ENCODE measurements around the gene OTUB2. TPM values are rescaled to one million over a fixed set of nuclear protein-coding genes. Genes with fewer than 3 reads are reported as not detected.

The OTUB2 gene
- polyA plus RNA-seq, 1 donor = 0.93 TPM

DNA sequence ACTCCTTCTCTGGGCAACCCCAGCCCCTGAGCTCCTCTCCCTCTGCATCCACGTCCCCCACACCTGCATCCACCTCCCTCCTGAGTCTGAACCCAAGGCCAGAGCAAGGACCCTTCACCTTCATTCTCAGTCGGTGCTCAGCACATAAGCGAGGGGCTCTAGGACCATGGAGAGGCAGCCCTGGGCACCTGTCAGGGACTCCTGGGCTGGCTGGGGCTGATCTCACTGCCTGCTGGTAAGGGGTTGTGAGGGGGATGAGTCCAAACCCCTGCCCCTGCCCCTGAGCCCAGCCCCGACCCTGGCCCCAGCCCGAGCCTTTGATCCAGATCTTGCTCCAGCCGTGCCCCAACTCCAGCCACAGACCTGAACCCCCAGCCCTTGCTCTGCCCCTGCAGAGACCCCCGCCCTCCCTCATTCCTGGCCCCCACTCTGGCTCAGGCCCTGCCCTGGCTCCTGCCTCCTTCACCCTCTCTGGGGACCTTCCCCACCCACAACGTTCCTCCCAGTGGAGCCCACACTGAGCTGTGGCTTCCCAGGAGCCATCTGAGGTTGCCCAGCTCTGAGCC is 29.9 kb upstream of the OTUB2 start:
- H3K4me1 ChIP-seq (ENCODE audit: control insufficient read depth, insufficient read depth, low read length) = peaks cover 4% of the 10 kb centered on the region
- WGBS (ENCODE audit: insufficient coverage, low lambda C conversion rate) = no CpG with 5 or more reads among the region's 8 CpGs
- no peak overlapping the region for H3K27ac ChIP-seq (ENCODE audit: low read length)
- DNase-seq = no peak
- peaks cover 13% of the 10 kb centered on the region for H3K27me3 ChIP-seq (ENCODE audit: control insufficient read depth, insufficient read depth, low read length)
- no peaks in the 10 kb centered on the region for H3K36me3 ChIP-seq (ENCODE audit: control insufficient read depth, insufficient read depth, low read length)
- no peaks in the 10 kb centered on the region for H3K9me3 ChIP-seq (ENCODE audit: control insufficient read depth, low read depth, low read length)
- no peak overlapping the region for H3K4me3 ChIP-seq (ENCODE audit: low read length)

DNA sequence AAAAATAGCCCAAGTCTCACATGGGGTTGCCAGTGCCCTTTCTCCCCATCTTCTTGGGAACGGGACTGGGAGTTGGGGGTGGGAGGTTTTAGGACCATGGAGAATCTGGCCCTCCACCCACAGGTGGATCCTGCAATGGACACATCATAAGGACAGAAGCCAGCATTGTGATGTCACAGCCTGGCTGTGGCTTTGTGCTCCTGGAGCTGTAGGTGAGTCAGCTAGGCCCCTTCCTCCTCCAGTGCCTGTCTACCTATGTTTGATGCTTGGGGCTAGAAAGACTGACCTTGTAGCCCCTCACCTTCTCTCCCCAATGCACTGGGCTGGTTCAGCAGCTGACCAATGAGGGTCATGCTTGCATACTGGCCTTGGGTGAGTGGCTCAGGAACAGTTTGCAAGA is 29.1 kb upstream of the OTUB2 start, which contains the start of gene CCDC197:
TSS of gene CCDC197 (plus strand) at position 220 of the 400 bp plus-strand sequence. CDS start 831 bp downstream, outside the sequence.
- peaks cover 18% of the 10 kb centered on the region for H3K27me3 ChIP-seq (ENCODE audit: control insufficient read depth, insufficient read depth, low read length)
- no peak within 1 kb of the TSS for H3K4me3 ChIP-seq (ENCODE audit: low read length)
- peaks cover 4% of the 10 kb centered on the region for H3K4me1 ChIP-seq (ENCODE audit: control insufficient read depth, insufficient read depth, low read length)
- H3K27ac ChIP-seq (ENCODE audit: low read length) = no peak within 1 kb of the TSS
- DNase-seq = no peak
- no CpG with 5 or more reads among the region's 1 CpG for WGBS (ENCODE audit: insufficient coverage, low lambda C conversion rate)
- no peaks in the 10 kb centered on the region for H3K9me3 ChIP-seq (ENCODE audit: control insufficient read depth, low read depth, low read length)
- no peaks in the 10 kb centered on the region for H3K36me3 ChIP-seq (ENCODE audit: control insufficient read depth, insufficient read depth, low read length)

DNA sequence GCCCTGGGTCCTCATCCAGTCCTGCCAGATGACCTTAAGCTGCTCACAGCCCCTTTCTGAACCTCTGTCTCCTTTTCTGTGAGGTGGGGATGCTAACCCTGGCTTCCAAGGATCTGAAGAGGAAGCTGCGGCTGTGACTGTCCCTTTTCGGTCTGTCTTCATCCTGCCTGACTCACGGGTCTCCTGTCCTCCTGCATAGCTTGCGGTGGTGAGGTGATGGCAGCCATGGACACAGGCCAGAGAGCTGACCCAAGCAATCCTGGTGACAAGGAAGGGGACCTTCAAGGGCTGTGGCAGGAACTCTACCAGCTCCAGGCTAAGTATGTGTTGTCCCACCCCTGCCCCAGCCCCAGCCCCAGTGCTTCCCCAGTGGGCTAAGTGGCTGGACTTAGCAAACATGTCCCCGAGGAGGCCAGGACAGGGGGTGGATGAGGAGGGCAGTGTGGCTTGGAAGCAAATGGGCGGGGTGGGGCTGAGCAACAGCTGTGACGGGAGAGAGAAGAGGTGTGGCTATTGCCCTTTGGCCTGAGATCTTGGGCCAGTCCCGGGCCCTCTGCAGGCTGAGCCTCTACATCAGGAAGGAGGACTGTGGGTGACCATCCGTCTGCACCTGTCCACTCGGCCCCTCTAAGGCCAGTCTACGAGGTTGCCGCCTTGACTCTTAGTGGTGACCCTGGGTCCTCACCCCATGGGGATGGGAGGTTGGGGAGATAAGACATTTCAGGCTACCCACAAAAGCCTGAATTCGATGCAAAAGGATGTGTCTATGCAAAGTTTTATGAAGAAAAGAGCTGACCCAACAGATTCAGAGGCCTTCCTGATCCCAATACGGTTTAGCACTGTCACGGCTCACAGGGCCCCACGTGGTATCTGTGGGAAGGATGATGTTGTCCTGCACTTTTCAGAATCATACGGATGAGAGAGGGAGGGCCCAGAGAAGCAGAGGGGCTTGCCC is 27.9 kb upstream of the OTUB2 start:
- Histone ChIP-seq H3K27me3 (ENCODE audit: control insufficient read depth, insufficient read depth, low read length) (peaks cover 18% of the 10 kb centered on the region), H3K4me3 (ENCODE audit: low read length) (no peak overlapping the region), H3K4me1 (ENCODE audit: control insufficient read depth, insufficient read depth, low read length) (peaks cover 4% of the 10 kb centered on the region), H3K27ac (ENCODE audit: low read length) (no peak overlapping the region), H3K36me3 (ENCODE audit: control insufficient read depth, insufficient read depth, low read length) (no peaks in the 10 kb centered on the region), H3K9me3 (ENCODE audit: control insufficient read depth, low read depth, low read length) (no peaks in the 10 kb centered on the region)
- peak; percentile 28 to 50 for DNase-seq
- no CpG with 5 or more reads among the region's 17 CpGs for WGBS (ENCODE audit: insufficient coverage, low lambda C conversion rate)

DNA sequence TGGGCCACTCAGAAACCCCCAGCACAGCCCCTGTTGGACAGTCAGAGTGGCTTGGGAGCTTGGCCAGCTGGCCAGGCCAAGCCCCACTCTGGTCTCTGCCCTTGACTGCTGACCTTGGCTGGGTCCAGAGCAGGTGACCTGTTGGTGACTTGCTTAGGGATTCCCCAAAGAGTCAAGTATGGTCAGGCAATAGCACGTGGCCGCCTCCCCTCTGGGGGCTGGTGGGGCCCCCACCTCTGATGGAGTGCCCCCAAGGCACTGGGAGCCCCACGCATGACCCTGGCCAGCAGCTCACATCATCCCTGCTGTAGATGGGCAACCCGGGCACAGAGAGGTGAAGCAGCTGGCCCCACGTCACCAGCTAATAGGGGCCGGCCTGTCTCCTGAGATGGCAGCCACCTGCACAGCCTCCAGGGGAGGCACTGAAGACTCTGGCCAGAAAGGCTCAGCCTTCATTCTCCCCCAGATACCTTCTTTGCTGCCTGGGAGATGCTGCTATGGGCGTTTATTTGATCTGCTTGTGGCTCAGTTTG is 27.2 kb upstream of the OTUB2 start:
- no peak overlapping the region for H3K27ac ChIP-seq (ENCODE audit: low read length)
- H3K9me3 ChIP-seq (ENCODE audit: control insufficient read depth, low read depth, low read length) = no peaks in the 10 kb centered on the region
- DNase-seq = no peak
- WGBS (ENCODE audit: insufficient coverage, low lambda C conversion rate) = no CpG with 5 or more reads among the region's 7 CpGs
- no peaks in the 10 kb centered on the region for H3K36me3 ChIP-seq (ENCODE audit: control insufficient read depth, insufficient read depth, low read length)
- H3K4me3 ChIP-seq (ENCODE audit: low read length) = no peak overlapping the region
- peaks cover 4% of the 10 kb centered on the region for H3K4me1 ChIP-seq (ENCODE audit: control insufficient read depth, insufficient read depth, low read length)
- peaks cover 18% of the 10 kb centered on the region for H3K27me3 ChIP-seq (ENCODE audit: control insufficient read depth, insufficient read depth, low read length)

DNA sequence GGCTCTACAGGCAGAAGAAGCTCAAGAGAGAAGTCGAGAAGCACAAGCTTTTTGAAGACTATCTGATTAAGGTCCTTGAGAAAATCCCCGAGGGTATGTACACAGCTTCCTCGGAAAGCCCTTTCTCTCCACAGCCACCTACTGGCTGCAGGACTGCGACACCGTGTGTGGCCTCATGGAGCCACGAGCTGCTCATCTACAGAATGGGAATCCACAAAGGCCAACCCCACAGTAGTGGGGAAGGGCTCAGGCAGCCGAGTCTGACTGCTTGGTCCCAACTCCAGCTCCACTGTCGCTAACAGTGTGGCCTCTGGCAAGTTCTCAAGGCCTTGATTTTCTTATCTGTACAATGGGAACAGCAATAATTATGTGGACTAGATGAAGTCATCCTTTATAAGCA is 26.6 kb upstream of the OTUB2 start:
- no CpG with 5 or more reads among the region's 8 CpGs for WGBS (ENCODE audit: insufficient coverage, low lambda C conversion rate)

DNA sequence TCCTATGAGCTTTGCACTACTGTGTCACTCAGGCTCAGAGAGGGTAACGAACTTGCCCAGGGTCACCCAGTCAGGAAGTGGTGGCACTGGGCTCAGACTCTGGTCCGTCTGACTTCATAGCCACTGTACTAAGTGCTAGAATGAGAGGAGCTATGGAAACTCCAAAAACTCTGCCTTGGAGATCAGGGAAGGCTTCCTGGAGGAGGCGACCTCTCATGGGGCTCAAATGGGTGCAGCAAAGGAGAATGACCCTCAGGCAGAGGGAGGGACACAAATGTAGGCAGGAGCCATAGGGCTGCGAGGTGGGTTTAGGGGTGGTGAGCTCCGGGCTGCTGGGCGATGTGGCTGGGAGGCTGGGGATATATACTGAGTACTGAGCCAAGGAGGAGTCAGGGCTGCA is 25.9 kb upstream of the OTUB2 start:
- Histone ChIP-seq H3K4me1 (ENCODE audit: control insufficient read depth, insufficient read depth, low read length) (peaks cover 4% of the 10 kb centered on the region), H3K36me3 (ENCODE audit: control insufficient read depth, insufficient read depth, low read length) (no peaks in the 10 kb centered on the region), H3K4me3 (ENCODE audit: low read length) (no peak overlapping the region), H3K27ac (ENCODE audit: low read length) (no peak overlapping the region), H3K9me3 (ENCODE audit: control insufficient read depth, low read depth, low read length) (no peaks in the 10 kb centered on the region), H3K27me3 (ENCODE audit: control insufficient read depth, insufficient read depth, low read length) (peaks cover 14% of the 10 kb centered on the region)
- DNase-seq = no peak
- WGBS (ENCODE audit: insufficient coverage, low lambda C conversion rate) = 80% methylated on average over 1 of the region's 6 CpGs

More for the DNA sequence above, 26.6 kb upstream of the OTUB2 start:
- no peak for DNase-seq
- no peak overlapping the region for H3K27ac ChIP-seq (ENCODE audit: low read length)
- no peak overlapping the region for H3K4me3 ChIP-seq (ENCODE audit: low read length)
- peaks cover 4% of the 10 kb centered on the region for H3K4me1 ChIP-seq (ENCODE audit: control insufficient read depth, insufficient read depth, low read length)
- H3K27me3 ChIP-seq (ENCODE audit: control insufficient read depth, insufficient read depth, low read length) = peaks cover 18% of the 10 kb centered on the region
- H3K9me3 ChIP-seq (ENCODE audit: control insufficient read depth, low read depth, low read length) = no peaks in the 10 kb centered on the region
- no peaks in the 10 kb centered on the region for H3K36me3 ChIP-seq (ENCODE audit: control insufficient read depth, insufficient read depth, low read length)

DNA sequence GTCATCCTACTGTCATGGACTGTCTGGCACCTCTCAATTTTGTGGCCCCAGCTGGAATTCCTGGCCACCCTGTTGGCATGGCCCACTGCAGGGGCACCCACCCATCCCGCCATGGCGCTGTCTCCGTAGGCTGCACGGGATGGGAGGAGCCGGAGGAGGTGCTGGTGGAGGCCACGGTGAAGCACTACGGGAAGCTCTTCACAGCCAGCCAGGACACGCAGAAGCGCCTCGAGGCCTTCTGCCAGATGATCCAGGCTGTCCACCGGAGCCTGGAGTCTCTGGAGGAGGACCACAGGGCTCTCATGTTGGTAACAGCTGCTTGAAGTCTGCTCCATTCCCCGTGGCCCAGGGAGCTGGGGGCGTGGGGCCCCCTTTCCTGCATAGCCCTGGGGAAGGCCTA is 25.1 kb upstream of the OTUB2 start:
- Histone ChIP-seq H3K9me3 (ENCODE audit: control insufficient read depth, low read depth, low read length) (no peaks in the 10 kb centered on the region), H3K4me1 (ENCODE audit: control insufficient read depth, insufficient read depth, low read length) (peaks cover 4% of the 10 kb centered on the region), H3K36me3 (ENCODE audit: control insufficient read depth, insufficient read depth, low read length) (no peaks in the 10 kb centered on the region), H3K4me3 (ENCODE audit: low read length) (no peak overlapping the region), H3K27me3 (ENCODE audit: control insufficient read depth, insufficient read depth, low read length) (peaks cover 9% of the 10 kb centered on the region), H3K27ac (ENCODE audit: low read length) (no peak overlapping the region)
- no peak for DNase-seq
- no CpG with 5 or more reads among the region's 13 CpGs for WGBS (ENCODE audit: insufficient coverage, low lambda C conversion rate)

DNA sequence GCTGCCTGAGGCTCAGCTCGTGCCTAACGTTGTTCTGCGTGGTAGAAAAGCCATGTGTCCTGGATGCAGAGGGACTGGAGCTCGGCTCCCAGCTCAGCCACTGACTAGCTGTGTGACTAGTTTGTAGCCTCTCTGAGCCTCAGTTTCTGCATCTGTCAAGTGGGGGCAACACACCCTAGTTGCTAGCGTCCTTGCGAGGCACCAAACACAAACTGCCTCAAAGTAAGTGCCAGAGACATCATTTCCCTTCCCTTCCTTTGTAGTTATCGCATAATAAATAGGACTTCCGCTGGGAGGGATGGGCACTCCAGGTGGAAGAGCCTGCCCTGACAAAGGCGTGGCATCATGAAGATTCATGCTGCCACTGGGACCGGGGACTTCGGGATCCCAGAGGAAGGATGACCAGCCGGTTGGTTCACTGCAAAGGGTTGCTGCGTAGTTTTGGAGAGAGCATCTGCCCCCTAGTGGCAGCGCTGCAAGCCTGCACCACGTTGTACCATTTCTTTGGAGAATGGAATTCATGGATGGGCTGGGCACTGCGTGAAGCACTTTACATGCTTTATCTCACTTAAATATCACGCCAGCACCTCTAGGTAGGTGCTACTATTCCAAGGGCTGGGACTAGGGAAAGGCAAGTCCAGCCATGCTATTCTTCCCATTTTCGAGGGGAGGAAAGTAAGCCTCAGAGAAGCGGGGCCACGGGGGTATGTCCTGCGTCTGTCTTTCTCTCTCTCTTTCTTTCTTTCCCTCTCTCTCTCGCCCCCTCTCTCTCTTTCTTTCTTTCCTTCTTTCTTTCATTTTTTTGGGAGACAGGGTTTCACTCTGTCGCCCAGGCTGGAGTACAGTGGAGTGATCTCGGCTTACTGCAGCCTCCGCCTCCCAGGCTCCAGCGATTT is 24.4 kb upstream of the OTUB2 start:
- DNase-seq = peak; percentile 51 to 54
- peaks cover 7% of the 10 kb centered on the region for H3K27me3 ChIP-seq (ENCODE audit: control insufficient read depth, insufficient read depth, low read length)
- no CpG with 5 or more reads among the region's 26 CpGs for WGBS (ENCODE audit: insufficient coverage, low lambda C conversion rate)
- no peaks in the 10 kb centered on the region for H3K9me3 ChIP-seq (ENCODE audit: control insufficient read depth, low read depth, low read length)
- no peak overlapping the region for H3K27ac ChIP-seq (ENCODE audit: low read length)
- H3K4me3 ChIP-seq (ENCODE audit: low read length) = no peak overlapping the region
- H3K36me3 ChIP-seq (ENCODE audit: control insufficient read depth, insufficient read depth, low read length) = no peaks in the 10 kb centered on the region
- H3K4me1 ChIP-seq (ENCODE audit: control insufficient read depth, insufficient read depth, low read length) = peaks cover 4% of the 10 kb centered on the region

DNA sequence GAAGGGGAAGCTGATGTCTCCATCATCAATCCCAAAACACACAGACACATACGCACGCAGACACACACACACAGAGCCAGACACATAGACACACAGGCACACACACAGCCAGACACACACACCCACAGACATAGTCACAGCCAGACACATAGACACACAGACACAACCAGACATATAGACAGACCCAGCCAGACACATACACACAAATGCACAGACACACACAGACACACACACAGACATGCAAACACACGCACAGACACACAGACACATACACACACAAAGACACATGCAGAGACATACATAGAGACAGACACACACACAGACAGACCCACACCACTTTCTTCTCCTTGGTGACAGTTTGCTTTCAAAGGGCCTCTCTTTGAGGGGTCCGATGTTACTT is 22.7 kb upstream of the OTUB2 start:
- WGBS (ENCODE audit: insufficient coverage, low lambda C conversion rate) = no CpG with 5 or more reads among the region's 4 CpGs
- H3K27me3 ChIP-seq (ENCODE audit: control insufficient read depth, insufficient read depth, low read length) = peaks cover 7% of the 10 kb centered on the region
- H3K4me3 ChIP-seq (ENCODE audit: low read length) = no peak overlapping the region
- H3K36me3 ChIP-seq (ENCODE audit: control insufficient read depth, insufficient read depth, low read length) = no peaks in the 10 kb centered on the region
- no peak for DNase-seq
- H3K27ac ChIP-seq (ENCODE audit: low read length) = no peak overlapping the region
- H3K4me1 ChIP-seq (ENCODE audit: control insufficient read depth, insufficient read depth, low read length) = peaks cover 2% of the 10 kb centered on the region
- no peaks in the 10 kb centered on the region for H3K9me3 ChIP-seq (ENCODE audit: control insufficient read depth, low read depth, low read length)

DNA sequence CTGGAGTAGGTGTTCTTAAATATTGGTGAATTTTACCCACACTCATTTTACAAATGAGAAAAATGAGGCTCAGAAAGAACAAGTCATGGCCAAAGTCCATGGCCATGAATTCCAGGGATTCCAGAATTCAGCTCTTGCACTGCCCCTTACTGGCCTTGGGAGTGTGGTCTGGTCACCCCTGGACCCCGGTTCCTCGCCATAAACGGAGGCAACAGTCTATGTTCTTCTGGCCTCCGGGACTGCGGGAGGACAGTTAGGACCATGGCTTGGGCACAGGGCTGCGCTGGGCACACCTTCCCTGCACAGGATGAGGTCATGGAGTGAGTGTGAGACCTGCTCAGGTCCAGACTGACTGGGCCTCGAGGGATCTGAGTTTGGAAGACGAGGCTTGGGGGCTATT is 22.1 kb upstream of the OTUB2 start:
- no CpG with 5 or more reads among the region's 8 CpGs for WGBS (ENCODE audit: insufficient coverage, low lambda C conversion rate)

More for the DNA sequence above, 22.1 kb upstream of the OTUB2 start:
- no peaks in the 10 kb centered on the region for H3K9me3 ChIP-seq (ENCODE audit: control insufficient read depth, low read depth, low read length)
- no peaks in the 10 kb centered on the region for H3K36me3 ChIP-seq (ENCODE audit: control insufficient read depth, insufficient read depth, low read length)
- peaks cover 7% of the 10 kb centered on the region for H3K27me3 ChIP-seq (ENCODE audit: control insufficient read depth, insufficient read depth, low read length)
- H3K4me3 ChIP-seq (ENCODE audit: low read length) = no peak overlapping the region
- H3K27ac ChIP-seq (ENCODE audit: low read length) = no peak overlapping the region
- no peaks in the 10 kb centered on the region for H3K4me1 ChIP-seq (ENCODE audit: control insufficient read depth, insufficient read depth, low read length)
- no peak for DNase-seq

Measured in large intestine (tissue), 3 donors.